Loucy (cell line): Measurements from ENCODE around the gene MAJIN.

ENCODE experiments used
- H2AFZ ChIP-seq: fragments of 200-600 bp; sonication (generic); 2 replicates; pipeline ENCODE4 v1.6.0; 2016; ENCODE audit warnings: antibody characterized with exemption, mild to moderate bottlenecking, low read length, moderate library complexity
- H3F3A ChIP-seq: fragments of 200-600 bp; 2 replicates; pipeline ENCODE4 v1.6.0; 2016; ENCODE audit warnings: antibody characterized with exemption, low read depth, mild to moderate bottlenecking
- H3K27me3 ChIP-seq: fragments of 200-600 bp; sonication (generic); 2 replicates; pipeline ENCODE4 v1.6.1; 2014; ENCODE audit warnings: low read length, mild to moderate bottlenecking; ENCODE audit not compliant: insufficient read depth, poor library complexity, severe bottlenecking
- H3K36me3 ChIP-seq: fragments of 200-600 bp; sonication (generic); 2 replicates; pipeline ENCODE4 v1.6.1; 2016; ENCODE audit warnings: low read length; ENCODE audit not compliant: insufficient read depth
- H3K4me1 ChIP-seq: fragments of 200-600 bp; sonication (generic); 2 replicates; pipeline ENCODE4 v1.5.1; 2014; ENCODE audit warnings: low read length, mild to moderate bottlenecking; ENCODE audit not compliant: insufficient read depth, poor library complexity, severe bottlenecking
- H3K4me2 ChIP-seq: fragments of 200-600 bp; sonication (generic); 2 replicates; pipeline ENCODE4 v1.6.0; 2014; ENCODE audit warnings: antibody characterized with exemption, low read length, low read depth, mild to moderate bottlenecking; ENCODE audit not compliant: poor library complexity, severe bottlenecking
- H3K4me3 ChIP-seq: fragments of 200-600 bp; sonication (generic); 2 replicates; pipeline ENCODE4 v1.5.1; 2014; ENCODE audit warnings: low read length, mild to moderate bottlenecking, mixed read lengths; ENCODE audit not compliant: poor library complexity, severe bottlenecking
- H3K79me2 ChIP-seq: fragments of 200-600 bp; sonication (generic); 2 replicates; pipeline ENCODE4 v1.6.1; 2014; ENCODE audit warnings: low read length; ENCODE audit not compliant: insufficient read depth
- H3K9ac ChIP-seq: fragments of 200-600 bp; sonication (generic); 2 replicates; pipeline ENCODE4 v1.6.0; 2014; ENCODE audit warnings: mild to moderate bottlenecking, low read depth, low read length, moderate library complexity; ENCODE audit not compliant: poor library complexity, severe bottlenecking
- H3K9me2 ChIP-seq: fragments of 200-600 bp; sonication (generic); replicated peaks from 2 replicates; pipeline ENCODE4 v1.6.1; 2016; ENCODE audit warnings: low read depth, low read length, mixed read lengths
- H3K9me3 ChIP-seq: fragments of 200-600 bp; sonication (generic); 2 replicates; pipeline ENCODE4 v1.6.1; 2014; ENCODE audit warnings: mild to moderate bottlenecking, antibody characterized with exemption, low read length, low read depth; ENCODE audit not compliant: insufficient read depth
- H4K20me1 ChIP-seq: fragments of 200-600 bp; sonication (generic); 2 replicates; pipeline ENCODE4 v1.6.0; 2014; ENCODE audit warnings: antibody characterized with exemption, low read length, mild to moderate bottlenecking; ENCODE audit not compliant: insufficient read depth, poor library complexity, severe bottlenecking
- CTCF ChIP-seq: fragments of 200-600 bp; sonication (generic); conservative IDR thresholded peaks from 2 replicates; pipeline ENCODE4 v1.5.1; 2014; ENCODE audit warnings: mild to moderate bottlenecking, antibody characterized with exemption, low read length
- EZH2phosphoT487 ChIP-seq: fragments of 200-600 bp; IDR thresholded peaks from 2 replicates; pipeline ENCODE4 v1.6.1; 2018; ENCODE audit warnings: antibody characterized with exemption, mild to moderate bottlenecking, moderate library complexity, borderline replicate concordance

The MAJIN gene

GRCh38 chr11:64998141-64998540 is 26.2 kb upstream of the MAJIN start:
- no peaks in the 10 kb centered on the region for H3F3A ChIP-seq
- H3K79me2 ChIP-seq, result no peaks in the 10 kb centered on the region
- H3K27me3 ChIP-seq, result no peaks in the 10 kb centered on the region
- TF ChIP-seq EZH2phosphoT487 (no peak), CTCF (no peak)
- no peaks in the 10 kb centered on the region for H3K9me2 ChIP-seq
- no peaks in the 10 kb centered on the region for H4K20me1 ChIP-seq
- no peak overlapping the region for H3K4me3 ChIP-seq
- H2AFZ ChIP-seq, result peak overlapping the region; percentile 60
- no peak overlapping the region for H3K9ac ChIP-seq
- H3K4me1 ChIP-seq, result peaks cover 3% of the 10 kb centered on the region
- no peak overlapping the region for H3K4me2 ChIP-seq
- no peaks in the 10 kb centered on the region for H3K36me3 ChIP-seq
- no peaks in the 10 kb centered on the region for H3K9me3 ChIP-seq

GRCh38 chr11:64996710-64997380 is 24.9 kb upstream of the MAJIN start, which contains the start of gene BATF2:
BATF2 (minus strand) TSS chr11:64996971; CDS start chr11:64996914, 57 bp downstream.
- peak; percentile 53 for TF ChIP-seq CTCF
- no peak for TF ChIP-seq EZH2phosphoT487
- Histone ChIP-seq H3K4me1 (peaks cover 3% of the 10 kb centered on the region), H4K20me1 (no peaks in the 10 kb centered on the region), H3K9me2 (no peaks in the 10 kb centered on the region), H2AFZ (no peak within 1 kb of the TSS), H3K9me3 (no peaks in the 10 kb centered on the region), H3K4me2 (peak within 1 kb of the TSS; percentile 50), H3K27me3 (no peaks in the 10 kb centered on the region), H3K79me2 (no peaks in the 10 kb centered on the region), H3K4me3 (peak within 1 kb of the TSS; percentile 41), H3K9ac (no peak within 1 kb of the TSS), H3F3A (no peaks in the 10 kb centered on the region), H3K36me3 (no peaks in the 10 kb centered on the region)

- Histone ChIP-seq H3K79me2 (no peaks in the 10 kb centered on the region), H3K9ac (no peak overlapping the region), H3K27me3 (no peaks in the 10 kb centered on the region), H3F3A (no peaks in the 10 kb centered on the region), H3K4me2 (peak overlapping the region; percentile 50), H3K4me3 (no peak overlapping the region), H3K9me3 (no peaks in the 10 kb centered on the region), H4K20me1 (no peaks in the 10 kb centered on the region), H3K36me3 (no peaks in the 10 kb centered on the region), H2AFZ (no peak overlapping the region), H3K9me2 (no peaks in the 10 kb centered on the region), H3K4me1 (peaks cover 3% of the 10 kb centered on the region)
- TF ChIP-seq CTCF (no peak), EZH2phosphoT487 (no peak)
These were observed 24.4 kb upstream of the MAJIN start for GRCh38 chr11:64996327-64996709.
